ENCODE results near the gene GNAS.

Gene GNAS

DNA sequence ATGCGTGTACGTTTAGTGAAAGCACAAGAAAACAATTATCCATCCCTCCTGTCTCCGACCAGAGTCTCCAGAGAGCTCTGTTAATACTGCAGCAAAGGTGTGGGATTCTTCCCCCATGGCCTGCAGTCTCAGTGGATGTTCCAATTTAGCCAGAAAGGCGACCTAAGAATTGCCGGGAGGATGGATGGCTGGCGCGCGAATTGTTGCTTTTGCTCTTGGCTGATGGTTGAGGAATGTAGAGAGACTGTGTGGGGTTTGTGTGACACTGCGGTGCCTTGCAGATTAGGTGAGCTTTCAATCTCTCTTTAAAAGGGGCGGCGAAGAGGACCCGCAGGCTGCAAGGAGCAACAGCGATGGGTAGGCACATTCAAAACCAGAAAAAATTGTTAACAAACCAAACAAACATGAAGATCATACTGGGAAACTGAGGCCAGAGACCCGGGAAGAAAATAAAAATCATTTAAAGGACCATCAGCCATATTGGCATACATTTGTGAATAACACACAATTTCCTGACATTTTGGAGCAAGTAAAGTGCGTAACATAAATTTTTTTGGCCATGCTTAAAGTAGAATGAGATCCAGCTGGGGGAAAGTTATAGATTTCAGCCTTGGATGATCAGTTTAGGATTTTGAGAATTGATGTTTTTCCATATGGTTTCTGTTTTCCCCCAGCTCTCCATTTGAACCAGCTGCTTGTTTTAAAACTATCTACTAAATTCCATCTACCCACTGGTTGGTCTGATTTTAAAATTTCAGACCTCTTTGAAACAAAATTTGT is 46.3 kb downstream of the GNAS start:
- DNase-seq (ENCODE audit: low read depth) = no peak

DNA sequence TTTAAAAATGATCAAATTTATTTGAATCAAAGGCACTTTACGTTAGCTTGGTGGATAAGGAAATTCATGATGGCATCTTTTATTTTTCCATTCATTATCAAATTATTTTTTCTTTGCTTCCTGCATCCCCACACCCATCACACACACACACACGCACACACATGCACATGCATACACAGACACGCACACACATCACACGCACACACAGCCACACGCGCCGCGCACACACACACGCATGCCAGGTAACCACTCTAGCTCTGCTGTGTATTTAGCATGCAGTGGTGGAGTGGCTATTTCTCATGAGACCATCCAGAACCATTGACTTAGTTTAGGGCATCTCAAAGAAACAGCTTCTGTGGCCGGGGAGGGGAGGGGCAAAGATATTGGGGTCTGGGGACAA is 47.0 kb downstream of the GNAS start:
- DNase-seq (ENCODE audit: low read depth) = no peak

DNA sequence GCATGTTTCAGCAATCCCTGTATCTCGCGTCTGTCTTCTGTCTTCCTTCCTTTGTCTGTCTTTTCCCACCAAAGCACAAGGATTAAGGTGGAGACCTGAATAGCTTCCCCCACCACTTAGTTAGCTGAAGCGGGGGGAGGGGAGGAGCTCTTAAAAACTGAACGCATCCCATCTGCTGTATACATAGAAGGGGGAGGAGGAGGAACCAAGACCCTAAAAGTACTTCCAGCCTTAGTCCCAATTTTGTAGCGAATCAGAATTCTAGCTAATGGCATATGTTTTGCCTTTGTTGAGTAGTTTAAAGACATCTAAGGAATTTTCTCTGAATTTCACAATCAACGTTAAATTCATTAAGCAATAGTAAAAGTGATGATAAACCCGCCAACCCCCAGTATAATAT is 47.9 kb downstream of the GNAS start:
- DNase-seq (ENCODE audit: low read depth) = no peak

DNA sequence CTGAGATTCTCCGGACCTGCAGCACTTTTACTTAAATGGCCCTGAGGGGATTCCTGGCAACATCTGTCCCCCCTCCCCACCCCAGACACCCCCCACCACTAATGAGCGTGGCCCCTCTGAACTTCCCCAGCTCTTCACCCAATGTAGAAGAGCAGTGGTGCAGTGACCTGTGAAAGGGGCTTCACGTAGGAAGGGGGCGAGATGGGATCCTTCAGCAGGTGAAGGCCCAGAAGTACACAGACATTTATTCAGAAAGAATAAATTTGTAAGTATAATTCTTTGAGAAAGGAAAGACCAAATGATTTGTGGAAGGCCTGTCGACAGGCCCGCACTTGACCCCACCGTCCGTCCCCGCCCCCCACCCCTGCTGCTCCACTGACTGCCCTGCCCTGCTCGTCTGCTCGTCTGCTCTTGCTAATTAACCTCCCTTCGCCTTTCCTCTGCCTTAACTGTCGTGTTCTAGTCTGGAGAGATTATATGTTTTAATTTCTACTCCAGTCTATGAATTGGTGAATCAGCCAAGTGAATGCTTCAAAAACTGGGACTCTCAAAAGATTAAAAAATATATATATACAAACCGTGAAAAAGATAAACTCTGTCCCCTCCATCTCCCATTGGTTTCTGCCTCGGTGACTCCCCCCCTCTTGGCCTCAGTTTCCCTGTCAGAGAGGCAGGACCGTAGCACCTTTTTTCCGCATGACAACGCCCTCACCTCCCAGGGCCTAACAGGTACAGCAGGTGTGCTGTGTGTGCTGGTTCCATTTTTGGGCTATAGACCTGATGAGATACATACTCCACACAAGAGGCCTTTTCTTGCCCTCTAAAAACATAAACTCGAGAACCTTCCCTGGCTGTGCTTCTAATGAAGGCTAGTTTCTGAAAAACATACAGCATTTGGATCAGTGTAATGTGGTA is 49.2 kb downstream of the GNAS start:
- DNase-seq (ENCODE audit: low read depth) = no peak

DNA sequence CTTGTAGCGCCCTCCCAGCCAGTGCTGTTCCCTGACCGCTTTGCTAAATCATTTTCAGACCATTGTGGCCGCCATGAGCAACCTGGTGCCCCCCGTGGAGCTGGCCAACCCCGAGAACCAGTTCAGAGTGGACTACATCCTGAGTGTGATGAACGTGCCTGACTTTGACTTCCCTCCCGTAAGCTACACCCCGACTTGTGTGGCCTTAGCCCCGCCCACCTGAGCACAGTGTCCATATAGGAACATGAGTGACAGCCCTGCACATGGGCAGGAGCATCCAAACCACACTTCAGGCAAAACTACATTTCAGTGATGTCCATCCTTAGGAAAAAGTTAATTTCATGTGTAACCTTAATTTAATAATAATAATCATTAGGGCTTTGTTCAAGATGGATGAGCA is 51.1 kb downstream of the GNAS start:
- DNase-seq (ENCODE audit: low read depth) = no peak

DNA sequence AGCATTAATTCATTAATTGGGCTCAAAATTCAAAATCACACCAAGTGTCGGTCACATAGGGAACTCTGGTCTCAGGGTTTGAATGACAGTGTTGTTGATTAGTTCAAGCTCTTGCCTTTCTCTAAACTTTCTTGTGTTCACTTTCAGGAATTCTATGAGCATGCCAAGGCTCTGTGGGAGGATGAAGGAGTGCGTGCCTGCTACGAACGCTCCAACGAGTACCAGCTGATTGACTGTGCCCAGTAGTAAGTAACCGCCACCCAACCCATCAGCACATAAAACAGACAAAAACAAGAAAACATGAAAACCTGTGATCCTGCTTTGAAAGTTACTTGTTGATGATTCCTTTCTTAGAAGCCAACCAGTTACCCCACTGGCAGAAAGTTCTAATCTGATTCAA is 52.7 kb downstream of the GNAS start:
- no peak for DNase-seq (ENCODE audit: low read depth)

DNA sequence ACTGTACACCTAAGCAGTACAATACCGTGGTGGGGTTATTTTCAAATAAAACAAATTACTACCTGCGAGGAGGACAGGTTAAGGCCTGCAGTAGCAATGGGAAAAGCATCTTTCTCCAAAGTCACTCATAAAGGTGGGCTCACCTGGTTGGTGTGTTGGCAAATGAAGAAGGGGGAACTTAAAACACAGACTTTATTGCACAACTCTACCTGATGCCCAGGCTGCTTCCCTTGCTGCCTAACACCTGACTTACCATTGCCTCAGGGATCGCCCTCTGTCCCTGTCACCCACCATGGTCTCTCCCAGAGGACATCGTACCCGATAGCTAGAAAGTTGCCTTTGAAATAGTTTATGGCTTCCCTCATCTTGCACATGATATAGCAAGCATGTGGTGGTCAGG is 53.6 kb downstream of the GNAS start:
- DNase-seq (ENCODE audit: low read depth) = no peak

DNA sequence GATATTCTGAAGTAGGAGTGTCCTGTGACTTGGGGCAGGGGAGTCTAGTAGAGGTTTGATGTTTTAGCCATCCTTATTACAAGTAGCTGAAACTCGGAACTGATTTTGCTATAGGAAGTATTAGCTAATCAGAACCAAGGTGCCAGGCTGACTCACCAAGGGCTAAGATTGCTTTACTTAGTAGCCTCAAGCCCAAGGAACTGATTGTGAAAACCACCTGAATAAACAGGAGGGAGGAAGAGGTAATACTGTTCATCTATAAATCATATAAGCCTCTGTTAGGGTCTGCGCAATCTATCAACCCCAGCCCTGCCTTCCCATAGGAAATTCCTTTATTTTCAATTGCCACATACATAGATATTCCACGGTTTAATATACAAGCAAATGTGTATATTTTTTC is 54.4 kb downstream of the GNAS start:
- no peak for DNase-seq (ENCODE audit: low read depth)

DNA sequence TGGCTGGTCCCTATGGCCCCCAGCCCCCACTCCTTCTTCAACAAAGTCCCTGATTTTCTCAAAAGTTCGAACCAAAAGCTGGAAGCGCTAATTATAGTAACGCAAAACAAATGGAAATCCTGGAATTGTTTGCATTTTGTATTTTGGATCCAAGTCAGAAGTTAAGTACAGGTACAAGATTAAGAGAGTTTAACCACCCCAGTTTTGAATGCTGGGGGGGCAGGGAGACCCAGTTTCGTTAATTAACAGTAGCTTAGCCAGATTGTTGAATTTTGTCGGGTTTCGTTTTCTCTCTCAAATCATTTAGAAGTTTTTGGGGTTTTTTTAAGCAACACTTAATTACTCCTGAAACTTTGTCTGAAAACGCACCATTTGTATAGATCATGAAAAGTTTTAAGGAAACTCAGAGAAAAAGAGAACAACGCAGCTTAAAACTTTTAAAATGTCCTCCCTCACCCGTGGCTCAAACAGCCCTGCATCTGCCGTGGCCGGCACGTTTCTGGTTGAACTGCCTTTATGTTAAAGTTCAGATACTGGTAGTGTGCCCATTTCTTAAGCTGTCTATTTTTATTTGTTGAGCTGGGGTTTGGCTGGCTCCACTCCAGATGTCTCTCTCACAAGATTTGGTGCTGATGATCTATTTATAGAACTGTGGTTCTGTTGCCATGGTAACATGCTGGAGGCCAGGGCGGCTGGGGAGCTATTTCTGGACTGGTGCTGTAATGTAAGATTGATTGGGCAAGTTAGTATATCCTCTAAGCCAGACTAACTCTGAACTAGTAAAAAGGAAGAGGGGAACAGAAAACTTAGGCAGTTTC is 55.0 kb downstream of the GNAS start:
- DNase-seq (ENCODE audit: low read depth) = peak; percentile 36

DNA sequence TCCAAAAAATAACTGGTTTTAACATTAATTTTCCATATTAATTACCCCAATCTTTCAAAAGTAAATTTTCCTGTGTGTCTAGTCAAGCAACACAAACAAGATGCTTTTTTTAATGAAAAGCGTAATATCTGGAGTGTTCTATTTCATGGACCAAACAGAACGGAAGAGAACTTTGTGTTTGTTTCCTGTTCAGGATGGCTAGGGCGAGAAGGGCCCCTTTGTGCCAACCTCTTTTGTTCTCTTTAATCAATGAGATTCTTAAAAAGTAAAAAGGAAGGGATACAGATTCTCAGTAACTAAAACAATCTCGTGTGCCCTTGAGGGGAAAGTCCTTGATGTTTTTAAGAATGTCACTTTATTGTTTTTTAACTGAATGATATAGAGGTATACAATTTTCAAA is 55.7 kb downstream of the GNAS start:
- DNase-seq (ENCODE audit: low read depth) = no peak

DNA sequence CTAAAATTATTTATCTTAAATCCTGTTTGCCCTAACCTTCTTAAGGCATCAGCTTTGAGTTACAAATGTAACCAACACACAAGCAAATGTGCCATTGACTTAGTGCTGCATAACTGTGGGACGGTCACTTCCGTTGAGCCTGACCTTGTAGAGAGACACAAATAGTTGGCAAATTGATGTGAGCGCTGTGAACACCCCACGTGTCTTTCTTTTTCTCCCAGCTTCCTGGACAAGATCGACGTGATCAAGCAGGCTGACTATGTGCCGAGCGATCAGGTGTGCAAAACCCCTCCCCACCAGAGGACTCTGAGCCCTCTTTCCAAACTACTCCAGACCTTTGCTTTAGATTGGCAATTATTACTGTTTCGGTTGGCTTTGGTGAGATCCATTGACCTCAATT is 56.4 kb downstream of the GNAS start:
- DNase-seq (ENCODE audit: low read depth) = no peak

DNA sequence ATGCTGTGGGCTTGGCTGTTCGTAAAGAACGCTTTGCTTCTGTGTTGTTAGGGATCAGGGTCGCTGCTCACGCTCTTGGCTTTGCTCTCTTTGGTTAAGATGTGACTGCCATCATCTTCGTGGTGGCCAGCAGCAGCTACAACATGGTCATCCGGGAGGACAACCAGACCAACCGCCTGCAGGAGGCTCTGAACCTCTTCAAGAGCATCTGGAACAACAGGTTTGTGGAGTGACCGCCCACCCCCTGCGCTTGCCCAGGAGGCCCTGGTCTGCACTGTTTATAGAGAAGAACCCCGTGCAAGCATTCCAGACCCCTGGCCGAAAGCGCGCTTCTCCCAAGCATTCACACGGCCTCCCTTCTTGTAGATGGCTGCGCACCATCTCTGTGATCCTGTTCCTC is 57.1 kb downstream of the GNAS start:
- DNase-seq (ENCODE audit: low read depth) = no peak

DNA sequence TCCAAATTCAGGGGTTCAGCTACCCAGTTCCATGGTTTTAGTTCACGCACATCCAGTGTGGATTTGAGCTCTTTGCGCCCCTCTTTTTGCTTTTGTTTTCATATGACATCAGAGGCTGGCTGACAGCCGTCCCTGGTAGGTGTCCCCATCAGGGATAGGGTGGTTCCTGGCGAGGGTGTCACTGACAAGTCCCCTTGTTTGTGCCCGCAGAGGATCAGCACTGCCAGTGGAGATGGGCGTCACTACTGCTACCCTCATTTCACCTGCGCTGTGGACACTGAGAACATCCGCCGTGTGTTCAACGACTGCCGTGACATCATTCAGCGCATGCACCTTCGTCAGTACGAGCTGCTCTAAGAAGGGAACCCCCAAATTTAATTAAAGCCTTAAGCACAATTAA is 58.0 kb downstream of the GNAS start:
- no peak for DNase-seq (ENCODE audit: low read depth)

DNA sequence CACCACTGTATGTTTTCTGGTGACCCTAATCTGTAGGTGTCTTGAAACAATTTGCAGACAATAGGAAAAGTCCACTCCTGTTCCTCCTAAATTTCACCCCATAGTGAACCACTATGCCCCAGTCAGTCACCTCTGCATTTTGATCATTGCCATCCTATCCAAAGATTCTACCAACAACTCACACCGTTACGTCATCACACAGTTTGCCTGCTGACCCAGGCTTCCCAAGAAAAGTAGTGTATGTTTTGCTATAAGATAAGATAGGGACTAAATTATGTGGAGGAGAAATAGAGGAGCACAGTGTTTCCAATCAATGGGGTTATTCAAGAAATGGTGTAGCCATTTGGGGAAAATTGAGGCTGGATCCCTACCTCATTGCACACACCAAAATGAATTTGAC is 58.8 kb downstream of the GNAS start:
- DNase-seq (ENCODE audit: low read depth) = no peak

DNA sequence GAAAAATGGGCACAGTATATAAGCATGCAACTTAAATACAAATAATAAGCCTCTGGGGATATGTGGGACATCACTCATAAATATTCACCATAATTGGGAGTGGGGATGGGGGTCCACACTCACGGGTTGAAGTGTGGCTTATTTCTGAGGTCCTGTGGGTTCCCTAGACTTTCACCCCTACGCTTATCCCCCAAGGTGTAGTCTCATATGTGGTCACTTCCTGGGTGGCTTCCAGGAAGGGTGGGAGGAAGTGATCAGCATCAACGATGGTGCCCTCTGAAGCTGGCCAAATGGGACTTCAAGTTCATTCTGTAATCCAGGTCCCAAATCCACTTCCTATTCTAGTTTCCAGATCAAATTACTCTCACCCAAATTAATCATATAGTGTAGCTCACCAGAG is 59.5 kb downstream of the GNAS start:
- no peak for DNase-seq (ENCODE audit: low read depth)

DNA sequence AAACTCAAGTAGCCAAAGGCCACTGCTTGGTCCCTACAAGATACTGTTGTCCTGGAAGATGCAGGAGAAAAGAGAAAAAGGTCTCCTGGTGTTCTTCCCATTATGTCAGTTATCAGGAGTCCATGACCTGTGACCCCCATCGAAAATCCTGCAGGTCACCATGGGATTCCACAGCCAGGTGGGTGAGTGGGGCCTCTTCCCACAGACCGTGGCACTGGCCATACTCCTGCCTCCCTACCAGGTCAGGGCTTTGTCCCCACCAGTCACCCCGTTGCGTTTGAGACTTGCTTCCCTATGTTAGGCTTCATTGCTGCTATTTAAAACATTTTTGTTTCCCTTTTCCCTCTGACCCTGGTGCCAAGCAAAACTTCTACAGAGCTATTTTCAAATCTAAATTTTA is 60.6 kb downstream of the GNAS start:
- DNase-seq (ENCODE audit: low read depth) = no peak

DNA sequence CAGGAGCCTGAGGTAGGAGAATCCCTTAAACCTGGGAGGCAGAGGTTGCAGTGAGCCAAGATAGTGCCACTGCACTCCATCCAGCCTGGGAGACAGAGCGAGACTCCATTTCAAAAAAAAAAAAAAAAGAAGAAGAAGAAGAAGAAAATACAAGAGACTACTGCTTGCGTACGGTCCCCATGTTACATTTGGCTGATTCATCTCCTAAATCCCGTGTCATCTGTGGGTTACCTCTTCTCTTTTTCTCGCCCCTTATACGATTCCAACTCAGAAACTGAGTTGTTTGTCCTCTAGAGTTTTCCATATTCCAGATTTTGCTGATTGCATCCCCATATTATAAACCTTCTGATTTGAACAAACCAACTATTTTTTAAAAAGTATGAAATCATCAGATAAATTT is 66.1 kb downstream of the GNAS start:
- DNase-seq (ENCODE audit: low read depth) = no peak

DNA sequence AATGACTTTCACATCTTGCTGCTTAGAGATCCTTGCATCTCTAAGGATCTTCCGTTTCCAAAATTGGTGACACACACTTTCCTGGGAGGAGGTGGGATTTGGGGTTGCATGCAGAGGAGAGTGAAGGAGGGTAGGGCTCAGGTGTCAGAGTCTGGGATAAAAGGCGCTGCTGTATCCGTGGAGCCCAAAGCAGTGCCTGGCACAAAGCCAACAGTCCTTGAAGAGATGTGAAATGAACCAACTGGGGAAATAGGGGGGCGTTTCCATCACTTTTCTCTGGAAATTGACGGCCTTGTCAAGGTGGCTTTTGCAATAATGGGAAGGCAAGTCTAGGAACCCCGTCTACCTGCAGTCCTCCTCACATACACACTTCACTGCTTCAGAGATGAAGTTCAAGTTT is 69.0 kb downstream of the GNAS start:
- no peak for DNase-seq (ENCODE audit: low read depth)

DNA sequence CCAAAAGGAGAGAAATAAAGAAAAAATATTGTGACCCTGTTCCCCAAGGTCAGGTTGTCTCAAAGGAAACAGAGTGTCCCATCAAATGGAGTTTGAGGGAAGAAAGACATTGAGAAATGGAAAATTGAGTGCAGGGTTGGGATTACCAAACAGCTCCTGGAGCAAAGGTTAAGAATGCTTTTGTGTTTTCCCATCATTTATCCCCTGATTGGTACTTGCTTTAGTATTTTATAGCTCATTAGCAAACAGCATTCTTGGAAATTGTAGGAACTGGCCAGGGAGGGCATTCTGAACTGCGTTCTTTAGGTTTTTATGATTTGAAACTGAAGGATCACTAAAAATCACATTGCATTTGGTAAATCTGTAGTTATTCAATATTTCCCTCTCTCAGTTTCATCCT is 69.5 kb downstream of the GNAS start:
- no peak for DNase-seq (ENCODE audit: low read depth)

DNA sequence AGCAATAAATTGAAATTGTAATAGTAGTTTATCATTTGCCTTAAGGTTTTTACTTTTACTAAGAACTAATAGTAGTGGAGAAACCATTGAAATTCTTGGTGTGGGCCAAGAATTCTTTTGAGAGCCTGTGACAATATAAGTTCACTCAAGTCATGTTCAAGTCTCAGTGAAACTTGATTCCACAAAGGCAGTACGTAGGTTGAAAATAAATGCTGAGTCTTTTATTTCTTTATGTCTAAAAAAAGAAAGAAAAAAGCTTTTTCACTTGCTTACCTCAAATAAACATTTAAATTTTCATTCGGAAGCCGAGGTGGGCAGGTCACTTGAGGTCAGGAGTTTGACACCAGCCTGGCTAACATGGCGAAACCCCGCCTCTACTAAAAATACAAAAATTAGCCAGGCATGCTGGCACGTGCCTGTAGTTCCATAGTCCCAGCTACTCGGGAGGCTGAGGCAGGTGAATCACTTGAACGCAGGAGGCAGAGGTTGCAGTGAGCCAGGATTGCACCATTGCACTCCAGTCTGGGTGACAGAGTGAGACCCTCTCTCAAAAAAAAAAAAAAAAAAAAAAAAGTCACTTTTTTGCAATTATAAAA is 70.7 kb downstream of the GNAS start:
- no peak for DNase-seq (ENCODE audit: low read depth)

DNA sequence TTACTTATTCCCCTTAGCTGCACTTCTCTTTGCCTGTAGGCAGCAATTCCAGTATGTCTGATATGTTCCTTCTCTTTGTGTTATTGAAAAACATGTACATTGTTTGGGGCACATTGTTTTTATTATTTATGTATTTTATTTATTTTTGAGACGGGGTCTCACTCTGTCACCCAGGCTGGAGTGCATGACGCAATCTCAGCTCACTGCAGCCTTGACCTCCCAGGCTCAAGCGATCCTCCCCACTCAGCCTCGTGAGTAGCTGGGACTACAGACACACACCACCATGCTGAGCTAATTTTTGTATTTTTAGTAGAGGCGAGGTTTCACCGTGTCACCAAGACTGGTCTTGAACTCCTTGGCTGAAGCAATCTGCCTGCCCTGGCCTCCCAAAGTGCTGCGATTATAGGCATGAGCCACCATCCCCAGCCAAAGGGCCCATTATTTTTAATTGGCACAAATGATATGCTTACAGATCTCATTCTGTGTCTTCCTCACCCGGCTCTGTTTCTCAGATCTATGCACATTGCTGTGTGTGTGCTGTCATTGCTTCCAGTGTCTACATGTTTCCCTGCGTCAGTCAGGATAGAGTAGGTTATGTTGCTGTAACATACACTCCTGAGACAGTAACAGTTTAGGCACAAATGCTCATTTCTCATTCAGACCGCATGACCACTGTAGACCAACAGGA is 74.4 kb downstream of the GNAS start:
- no peak for DNase-seq (ENCODE audit: low read depth)

Measured in activated gamma-delta T cell treated with anti-CD3 and anti-CD28 coated beads, Interleukin-2, amount 50 U/mL, for 16 hours (primary cell).